NT2/D1 (cell line): ENCODE measurements around the gene DLG2.

ENCODE experiments used
- DNase-seq: peaks from one replicate; pipeline ENCODE4 v3.0.0-alpha.2; 2011; ENCODE audit warnings: low read depth, low spot score
- H3K27me3 ChIP-seq: 2 replicates; pipeline ENCODE4 v1.6.0; 2011; ENCODE audit warnings: mild to moderate bottlenecking; ENCODE audit not compliant: insufficient read length, insufficient read depth
- H3K36me3 ChIP-seq: 2 replicates; pipeline ENCODE4 v1.6.1; 2011; ENCODE audit warnings: mild to moderate bottlenecking, low read length, mixed read lengths; ENCODE audit not compliant: insufficient read depth, insufficient read length
- H3K4me1 ChIP-seq: 2 replicates; pipeline ENCODE4 v1.5.1; 2011; ENCODE audit not compliant: insufficient read depth, insufficient read length
- H3K4me3 ChIP-seq: 2 replicates; pipeline ENCODE4 v1.5.1; 2011; ENCODE audit warnings: low read depth; ENCODE audit not compliant: insufficient read length
- H3K9ac ChIP-seq: 2 replicates; pipeline ENCODE4 v1.6.0; 2011; ENCODE audit warnings: low read depth; ENCODE audit not compliant: insufficient read length
- H3K9me3 ChIP-seq: 2 replicates; pipeline ENCODE4 v1.5.1; 2011; ENCODE audit warnings: mild to moderate bottlenecking, low read length; ENCODE audit not compliant: insufficient read depth
- SUZ12 ChIP-seq: IDR thresholded peaks from 2 replicates; pipeline ENCODE4 v1.6.1; 2011; ENCODE audit not compliant: insufficient read length, insufficient read depth; ENCODE audit errors: extremely low read depth
- YY1 ChIP-seq: IDR thresholded peaks from 2 replicates; pipeline ENCODE4 v1.6.1; 2011; ENCODE audit not compliant: insufficient read length, insufficient read depth
- ZNF274 ChIP-seq: IDR thresholded peaks from 2 replicates; pipeline ENCODE4 v1.6.1; 2011; ENCODE audit warnings: mild to moderate bottlenecking, low read depth, low read length

Gene DLG2

GRCh38 chr11:83521647-83522596 lies 2105.2 kb downstream of the DLG2 start:
- no peak for DNase-seq
- Histone ChIP-seq H3K27me3 (no peaks in the 10 kb centered on the region), H3K4me1 (no peaks in the 10 kb centered on the region), H3K36me3 (no peaks in the 10 kb centered on the region), H3K4me3 (no peak overlapping the region), H3K9ac (no peak overlapping the region), H3K9me3 (peaks cover 9% of the 10 kb centered on the region; the same call in 1 of the 2 replicates)
- no peak for TF ChIP-seq ZNF274
- no peak for TF ChIP-seq YY1
- TF ChIP-seq SUZ12, result no peak

GRCh38 chr11:83520849-83521248 lies 2106.3 kb downstream of the DLG2 start:
- Histone ChIP-seq H3K9me3 (peaks cover 9% of the 10 kb centered on the region; the same call in 1 of the 2 replicates), H3K27me3 (no peaks in the 10 kb centered on the region), H3K4me3 (no peak overlapping the region), H3K9ac (no peak overlapping the region), H3K36me3 (no peaks in the 10 kb centered on the region), H3K4me1 (no peaks in the 10 kb centered on the region)
- TF ChIP-seq ZNF274 (no peak), YY1 (no peak), SUZ12 (no peak)
- no peak for DNase-seq

GRCh38 chr11:83511646-83512045 lies 2115.5 kb downstream of the DLG2 start:
- no peak for TF ChIP-seq SUZ12
- TF ChIP-seq YY1, result no peak
- TF ChIP-seq ZNF274, result no peak
- DNase-seq, result no peak
- no peaks in the 10 kb centered on the region for H3K27me3 ChIP-seq
- H3K9ac ChIP-seq, result no peak overlapping the region
- no peak overlapping the region for H3K4me3 ChIP-seq
- H3K9me3 ChIP-seq, result no peaks in the 10 kb centered on the region
- H3K36me3 ChIP-seq, result no peaks in the 10 kb centered on the region
- no peaks in the 10 kb centered on the region for H3K4me1 ChIP-seq

- Histone ChIP-seq H3K27me3 (no peaks in the 10 kb centered on the region), H3K36me3 (no peaks in the 10 kb centered on the region), H3K9me3 (no peaks in the 10 kb centered on the region), H3K4me1 (no peaks in the 10 kb centered on the region), H3K9ac (no peak overlapping the region), H3K4me3 (no peak overlapping the region)
- TF ChIP-seq SUZ12 (no peak), ZNF274 (no peak), YY1 (no peak)
- DNase-seq, result no peak
Measured at GRCh38 chr11:83510530-83511460, 2116.3 kb downstream of the DLG2 start.

GRCh38 chr11:83508804-83509203 lies 2118.3 kb downstream of the DLG2 start:
- no peak overlapping the region for H3K9ac ChIP-seq
- no peak overlapping the region for H3K4me3 ChIP-seq
- H3K9me3 ChIP-seq, result no peaks in the 10 kb centered on the region
- DNase-seq, result no peak
- H3K36me3 ChIP-seq, result no peaks in the 10 kb centered on the region
- H3K27me3 ChIP-seq, result no peaks in the 10 kb centered on the region
- no peaks in the 10 kb centered on the region for H3K4me1 ChIP-seq
- no peak for TF ChIP-seq SUZ12

- Histone ChIP-seq H3K4me3 (no peak overlapping the region), H3K9ac (no peak overlapping the region), H3K4me1 (no peaks in the 10 kb centered on the region), H3K9me3 (no peaks in the 10 kb centered on the region), H3K36me3 (no peaks in the 10 kb centered on the region), H3K27me3 (no peaks in the 10 kb centered on the region)
- TF ChIP-seq YY1, result no peak
- TF ChIP-seq ZNF274, result no peak
- no peak for TF ChIP-seq SUZ12
- no peak for DNase-seq
Measured at GRCh38 chr11:83502041-83502440, 2125.1 kb downstream of the DLG2 start.

- Histone ChIP-seq H3K9ac (no peak overlapping the region), H3K9me3 (no peaks in the 10 kb centered on the region), H3K27me3 (no peaks in the 10 kb centered on the region), H3K4me3 (no peak overlapping the region), H3K36me3 (no peaks in the 10 kb centered on the region), H3K4me1 (no peaks in the 10 kb centered on the region)
- TF ChIP-seq SUZ12 (no peak), YY1 (no peak), ZNF274 (no peak)
- DNase-seq, result no peak
Measured at GRCh38 chr11:83493917-83494316, 2133.2 kb downstream of the DLG2 start.
